ENCODE results near the gene FBH1. TPM values are rescaled to one million over a fixed set of nuclear protein-coding genes. Genes with fewer than 3 reads are reported as not detected.
"Not testable (repeated sequence)": the region's sequence is repeated elsewhere in the genome, so short reads cannot be mapped to it uniquely, and the experiment has no call there.

Gene FBH1
- total and polyA plus RNA-seq, 8 donors: 74.7 to 96.1 (median 85.0) TPM

DNA sequence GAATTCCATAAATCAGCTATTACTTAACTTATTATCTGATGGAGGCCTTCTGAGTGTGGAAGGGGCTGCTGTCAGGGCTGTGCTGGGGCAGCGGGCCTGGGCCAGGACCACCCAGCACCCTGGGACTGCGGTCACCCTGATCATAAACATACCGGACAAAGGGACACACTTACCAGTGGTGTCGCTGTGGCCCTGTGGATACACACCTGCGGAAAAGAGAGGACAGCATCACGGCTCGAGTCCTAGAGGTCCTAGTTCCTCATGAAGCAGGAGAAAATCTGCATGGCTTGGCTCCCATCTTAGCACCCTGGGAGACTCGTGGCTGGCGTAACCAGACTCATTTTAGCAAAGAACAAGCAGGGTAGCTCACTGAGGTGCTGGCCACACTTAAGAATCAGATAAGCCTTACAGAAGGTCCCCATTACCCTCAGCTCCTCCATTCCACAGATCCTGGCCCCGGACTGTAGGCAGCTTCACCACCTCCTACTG, 69.6 kb downstream of the FBH1 start:
- H3K36me3 ChIP-seq: peaks cover 0 to 87% of the 10 kb centered on the region in 2 donors
- no peak for ATAC-seq

DNA sequence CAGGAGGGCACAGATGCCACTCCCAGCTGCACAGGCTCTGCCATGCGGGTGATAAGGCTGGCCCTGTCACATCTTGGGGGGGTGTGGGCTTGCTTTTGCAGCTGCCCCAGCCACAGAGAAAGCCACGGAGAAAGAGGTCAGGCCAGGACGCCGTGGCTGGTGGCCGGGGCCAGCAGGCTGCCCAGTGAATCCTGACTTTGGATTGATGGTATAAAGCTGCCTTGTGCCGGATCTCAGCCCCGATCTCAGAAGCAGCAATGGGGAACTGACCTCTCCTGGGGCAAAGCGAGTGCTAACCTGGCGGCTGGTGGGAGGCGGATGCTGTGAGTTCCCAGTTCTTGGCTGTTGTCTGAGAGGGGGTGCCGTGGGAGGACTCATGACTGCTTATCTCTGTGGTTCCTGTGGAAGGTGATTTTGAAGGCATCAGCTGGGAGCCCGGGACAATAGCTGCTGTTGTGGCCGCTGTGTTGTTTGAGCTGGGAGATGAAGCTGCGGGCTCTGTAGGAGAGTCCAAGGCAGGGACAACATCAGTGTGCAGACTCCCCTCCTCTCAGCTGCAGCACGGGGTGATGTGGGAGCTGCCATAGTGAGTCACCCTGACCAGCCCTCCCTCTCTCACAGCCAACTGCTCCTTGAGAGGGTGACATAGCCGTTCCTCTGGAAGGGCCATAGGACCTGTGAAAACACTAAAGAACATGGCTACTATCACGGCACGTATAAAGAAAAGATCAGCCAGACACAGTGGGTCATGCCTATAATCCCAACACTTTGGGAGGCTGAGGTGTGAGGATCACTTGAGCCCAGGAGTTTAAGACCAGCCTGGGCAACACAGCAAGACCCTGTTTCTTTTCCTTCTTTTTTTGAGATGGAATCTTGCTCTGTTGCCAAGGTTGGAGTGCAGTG, 70.3 kb downstream of the FBH1 start:
- TF ChIP-seq, protein P1, sequence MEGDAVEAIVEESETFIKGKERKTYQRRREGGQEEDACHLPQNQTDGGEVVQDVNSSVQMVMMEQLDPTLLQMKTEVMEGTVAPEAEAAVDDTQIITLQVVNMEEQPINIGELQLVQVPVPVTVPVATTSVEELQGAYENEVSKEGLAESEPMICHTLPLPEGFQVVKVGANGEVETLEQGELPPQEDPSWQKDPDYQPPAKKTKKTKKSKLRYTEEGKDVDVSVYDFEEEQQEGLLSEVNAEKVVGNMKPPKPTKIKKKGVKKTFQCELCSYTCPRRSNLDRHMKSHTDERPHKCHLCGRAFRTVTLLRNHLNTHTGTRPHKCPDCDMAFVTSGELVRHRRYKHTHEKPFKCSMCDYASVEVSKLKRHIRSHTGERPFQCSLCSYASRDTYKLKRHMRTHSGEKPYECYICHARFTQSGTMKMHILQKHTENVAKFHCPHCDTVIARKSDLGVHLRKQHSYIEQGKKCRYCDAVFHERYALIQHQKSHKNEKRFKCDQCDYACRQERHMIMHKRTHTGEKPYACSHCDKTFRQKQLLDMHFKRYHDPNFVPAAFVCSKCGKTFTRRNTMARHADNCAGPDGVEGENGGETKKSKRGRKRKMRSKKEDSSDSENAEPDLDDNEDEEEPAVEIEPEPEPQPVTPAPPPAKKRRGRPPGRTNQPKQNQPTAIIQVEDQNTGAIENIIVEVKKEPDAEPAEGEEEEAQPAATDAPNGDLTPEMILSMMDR (IDR thresholded peaks at IDR 0.05): no peak
- Histone ChIP-seq H3K27ac (no peak overlapping the region), H3K4me3 (no peak overlapping the region), H3K4me1 (no peaks in the 10 kb centered on the region), H3K36me3 (peaks cover 0 to 89% of the 10 kb centered on the region in 2 donors), H3K27me3 (no peaks in the 10 kb centered on the region), H3K9me3 (no peaks in the 10 kb centered on the region)
- peak; percentile 33 for ATAC-seq
- intact Hi-C loops (cut with DNase I): no loop called here
- DNase-seq: peak in 1 of 4 donors; percentile 32

More for the DNA sequence above, 69.6 kb downstream of the FBH1 start:
- Histone ChIP-seq H3K27me3 (no peaks in the 10 kb centered on the region), H3K9me3 (no peaks in the 10 kb centered on the region), H3K4me1 (no peaks in the 10 kb centered on the region), H3K4me3 (no peak overlapping the region), H3K27ac (no peak overlapping the region)
- intact Hi-C loops (cut with DNase I): no loop called here
- DNase-seq: peak in 1 of 4 donors; percentile 16
- TF ChIP-seq, protein P1 (IDR thresholded peaks at IDR 0.05): no peak

DNA sequence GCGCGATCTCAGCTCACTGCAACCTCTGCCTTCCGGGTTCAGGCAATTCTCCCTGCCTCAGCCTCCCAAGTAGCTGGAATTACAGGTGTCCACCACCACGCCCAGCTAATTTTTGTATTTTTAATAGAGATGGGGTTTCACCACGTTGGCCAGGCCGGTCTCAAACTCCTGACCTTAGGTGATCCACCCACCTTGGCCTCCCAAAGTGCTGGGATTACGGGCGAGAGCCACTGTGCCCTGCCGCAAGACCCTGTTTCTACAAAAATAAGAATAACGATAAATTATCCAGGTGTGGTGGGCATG, 70.9 kb downstream of the FBH1 start:
- H3K27me3 ChIP-seq; H3K27ac ChIP-seq; H3K4me1 ChIP-seq; H3K9me3 ChIP-seq; H3K4me3 ChIP-seq; intact Hi-C loops (cut with DNase I); ATAC-seq; DNase-seq: not testable (repeated sequence)
- peaks cover 0 to 89% of the 10 kb centered on the region in 2 donors for H3K36me3 ChIP-seq

DNA sequence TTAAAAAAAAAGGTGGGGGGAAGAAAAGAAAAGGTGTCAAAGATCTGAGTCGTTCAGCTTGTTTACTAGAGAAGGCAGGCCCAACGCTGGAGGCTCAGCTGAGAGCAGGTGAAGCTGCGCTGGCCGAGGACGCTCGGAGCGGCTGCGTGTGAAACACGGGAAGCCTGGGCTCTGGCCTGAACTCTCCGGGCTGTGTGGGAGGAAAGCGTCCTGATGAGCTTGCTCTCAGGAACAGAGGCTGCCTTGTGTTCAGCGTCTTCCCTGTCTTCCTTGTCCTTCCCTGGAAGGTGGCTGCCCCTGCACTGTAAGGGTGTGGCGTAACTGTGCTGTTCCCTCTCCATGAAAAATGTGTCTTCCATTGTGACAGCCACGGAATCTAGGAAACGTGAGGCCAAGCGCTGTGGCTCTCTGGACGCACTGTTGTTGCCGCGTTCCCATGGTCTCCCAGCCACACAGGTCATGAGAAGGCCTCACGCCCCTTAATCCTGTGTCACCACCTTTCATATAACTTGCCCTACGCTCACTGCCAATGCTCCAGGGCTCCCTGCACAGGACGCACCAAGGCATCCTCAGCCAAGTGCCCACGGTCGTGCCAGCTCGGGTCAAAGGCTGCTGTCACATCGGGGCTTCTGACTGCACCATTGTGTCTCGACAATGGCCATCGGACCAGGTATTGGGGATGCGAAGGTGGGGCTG, 71.5 kb downstream of the FBH1 start:
- no peaks in the 10 kb centered on the region for H3K27me3 ChIP-seq
- no peak for DNase-seq
- H3K36me3 ChIP-seq: peaks cover 0 to 89% of the 10 kb centered on the region in 2 donors
- H3K4me3 ChIP-seq: no peak overlapping the region
- TF ChIP-seq, protein P1 (IDR thresholded peaks at IDR 0.05): no peak
- H3K9me3 ChIP-seq: no peaks in the 10 kb centered on the region
- intact Hi-C loops (cut with DNase I): no loop called here
- no peak for ATAC-seq
- H3K27ac ChIP-seq: no peak overlapping the region
- H3K4me1 ChIP-seq: no peaks in the 10 kb centered on the region

DNA sequence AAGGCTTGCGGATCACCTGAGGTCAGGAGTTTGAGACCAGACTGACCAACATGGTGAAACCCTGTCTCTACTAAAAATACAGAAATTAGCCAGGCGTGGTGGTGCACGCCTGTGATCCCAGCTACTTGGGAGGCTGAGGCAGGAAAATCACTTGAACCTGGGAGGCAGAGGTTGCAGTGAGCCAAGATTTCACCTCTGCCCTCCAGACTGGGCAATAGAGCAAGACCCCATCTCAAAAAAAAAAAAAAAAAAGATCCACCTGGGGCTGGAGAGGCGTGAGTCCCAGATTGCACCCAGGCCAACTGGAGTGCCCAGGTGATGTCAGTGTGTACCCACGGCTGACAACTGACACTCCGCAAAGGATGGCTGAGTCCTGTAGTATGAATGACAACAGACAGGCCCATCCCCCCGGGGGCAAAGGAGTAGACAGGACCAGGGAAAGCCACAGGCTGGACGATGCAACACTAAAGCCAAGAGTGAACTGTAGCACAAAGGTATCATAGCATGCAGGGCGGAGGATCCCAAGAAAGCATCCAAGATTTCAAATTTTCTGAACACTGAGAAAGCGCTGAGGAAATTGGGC, 72.4 kb downstream of the FBH1 start:
- DNase-seq; H3K27ac ChIP-seq; H3K4me3 ChIP-seq; H3K9me3 ChIP-seq; intact Hi-C loops (cut with DNase I); H3K27me3 ChIP-seq; ATAC-seq; H3K4me1 ChIP-seq: not testable (repeated sequence)
- H3K36me3 ChIP-seq: peaks cover 0 to 89% of the 10 kb centered on the region in 2 donors

DNA sequence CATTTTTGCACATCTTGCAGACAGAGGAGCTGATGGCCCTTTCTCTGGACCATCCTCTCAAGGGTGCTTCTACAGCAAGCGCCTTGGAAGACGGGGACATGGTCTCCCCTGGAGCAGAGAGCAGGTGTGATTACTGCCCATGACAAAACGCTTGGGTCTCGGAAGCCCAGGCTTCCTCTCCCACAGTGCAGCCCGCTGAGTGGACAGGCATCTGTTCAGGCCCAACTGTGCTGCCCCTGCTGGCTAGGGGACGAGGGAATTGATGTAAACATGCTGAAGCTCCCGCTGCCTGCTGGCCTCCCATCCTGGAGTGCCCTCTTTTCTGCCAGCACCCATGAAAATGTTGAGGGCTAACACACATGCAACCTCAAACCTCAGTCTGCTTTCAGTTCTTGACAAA, 73.0 kb downstream of the FBH1 start:
- no peak for ATAC-seq

More for the DNA sequence above, 73.0 kb downstream of the FBH1 start:
- no peaks in the 10 kb centered on the region for H3K9me3 ChIP-seq
- no peak for DNase-seq
- intact Hi-C loops (cut with DNase I): no loop called here
- H3K27me3 ChIP-seq: no peaks in the 10 kb centered on the region
- TF ChIP-seq, protein P1 (IDR thresholded peaks at IDR 0.05): no peak
- H3K4me3 ChIP-seq: no peak overlapping the region
- H3K27ac ChIP-seq: no peak overlapping the region
- peaks cover 0 to 91% of the 10 kb centered on the region in 2 donors for H3K36me3 ChIP-seq
- H3K4me1 ChIP-seq: no peaks in the 10 kb centered on the region

Measured in left lung (tissue), 10 donors.